HG03457 (cell line): ENCODE results near the gene CHGA.

Experiments
- ATAC-seq: cut with Tn5 transposase; IDR thresholded peaks from one replicate; pipeline ENCODE4 v1.9.1; 2021; ENCODE audit warnings: moderate number of reproducible peaks; ENCODE audit not compliant: unreplicated experiment

Gene CHGA

DNA sequence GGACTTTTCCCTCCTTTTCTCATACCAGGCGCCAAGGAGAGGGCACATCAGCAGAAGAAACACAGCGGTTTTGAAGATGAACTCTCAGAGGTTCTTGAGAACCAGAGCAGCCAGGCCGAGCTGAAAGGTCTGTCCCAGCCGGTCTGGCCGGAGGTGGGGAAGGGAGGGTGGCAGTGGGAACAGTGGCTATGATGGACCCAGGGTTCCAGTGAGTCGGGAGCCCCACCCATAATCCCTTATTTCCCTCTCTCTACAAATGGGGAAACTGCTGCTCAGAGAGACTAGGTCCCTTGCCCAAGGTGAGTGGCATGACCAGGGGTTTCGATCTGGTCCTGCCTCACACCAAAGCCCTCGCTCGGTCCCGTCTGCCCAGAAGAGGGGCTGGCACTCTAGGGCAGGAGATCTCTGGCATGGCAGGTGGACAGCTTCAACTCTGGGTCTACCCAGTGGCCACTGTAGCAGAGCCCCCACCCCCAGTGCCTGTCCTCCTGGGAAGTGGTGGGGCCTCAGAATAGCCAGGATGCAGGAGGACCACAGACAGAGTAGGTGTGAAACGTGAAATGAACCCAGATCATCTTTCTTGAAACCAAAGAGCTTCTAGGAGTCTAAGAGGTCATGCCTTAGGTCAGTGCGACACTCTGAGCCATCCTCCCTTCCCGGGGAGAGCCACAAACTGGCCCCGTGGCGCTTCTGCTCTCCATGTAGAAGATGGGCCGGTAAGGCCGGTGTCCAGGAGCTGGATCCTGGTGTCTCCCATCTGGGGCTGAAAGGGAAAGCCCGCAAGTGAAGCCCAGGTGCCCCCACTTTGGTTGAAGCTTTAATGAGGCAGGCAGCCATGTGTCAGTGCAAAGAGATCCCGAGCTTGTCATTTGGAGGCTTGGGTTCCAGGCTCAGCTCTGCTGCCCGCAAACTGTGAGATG lies 7.0 kb downstream of the CHGA start:
- no peak for ATAC-seq

DNA sequence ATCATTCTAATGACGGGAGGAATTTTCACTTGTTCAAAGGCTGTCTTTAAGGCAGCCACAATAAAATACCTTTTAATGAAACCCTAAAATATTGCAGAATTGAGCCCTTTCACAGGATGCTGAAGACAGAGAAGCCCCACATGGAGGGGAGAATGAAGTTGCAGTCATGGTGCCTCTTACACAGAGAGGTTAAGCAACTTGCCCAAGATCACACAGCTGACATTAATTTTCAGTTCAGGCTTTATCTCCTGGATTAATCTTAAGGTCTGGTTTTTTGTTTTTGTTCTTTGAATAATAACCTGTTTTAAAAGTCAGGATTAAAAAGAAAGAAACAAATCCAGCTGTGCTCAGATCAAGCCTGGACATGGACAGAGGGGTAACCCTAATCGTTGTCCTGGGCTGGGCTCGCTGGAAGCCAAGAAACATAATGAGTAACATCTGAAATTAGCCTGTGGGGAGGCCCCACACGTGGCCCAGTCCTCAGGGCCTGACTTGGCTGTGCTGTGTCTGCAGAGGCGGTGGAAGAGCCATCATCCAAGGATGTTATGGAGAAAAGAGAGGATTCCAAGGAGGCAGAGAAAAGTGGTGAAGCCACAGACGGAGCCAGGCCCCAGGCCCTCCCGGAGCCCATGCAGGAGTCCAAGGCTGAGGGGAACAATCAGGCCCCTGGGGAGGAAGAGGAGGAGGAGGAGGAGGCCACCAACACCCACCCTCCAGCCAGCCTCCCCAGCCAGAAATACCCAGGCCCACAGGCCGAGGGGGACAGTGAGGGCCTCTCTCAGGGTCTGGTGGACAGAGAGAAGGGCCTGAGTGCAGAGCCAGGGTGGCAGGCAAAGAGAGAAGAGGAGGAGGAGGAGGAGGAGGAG lies 8.0 kb downstream of the CHGA start:
- ATAC-seq: no peak

DNA sequence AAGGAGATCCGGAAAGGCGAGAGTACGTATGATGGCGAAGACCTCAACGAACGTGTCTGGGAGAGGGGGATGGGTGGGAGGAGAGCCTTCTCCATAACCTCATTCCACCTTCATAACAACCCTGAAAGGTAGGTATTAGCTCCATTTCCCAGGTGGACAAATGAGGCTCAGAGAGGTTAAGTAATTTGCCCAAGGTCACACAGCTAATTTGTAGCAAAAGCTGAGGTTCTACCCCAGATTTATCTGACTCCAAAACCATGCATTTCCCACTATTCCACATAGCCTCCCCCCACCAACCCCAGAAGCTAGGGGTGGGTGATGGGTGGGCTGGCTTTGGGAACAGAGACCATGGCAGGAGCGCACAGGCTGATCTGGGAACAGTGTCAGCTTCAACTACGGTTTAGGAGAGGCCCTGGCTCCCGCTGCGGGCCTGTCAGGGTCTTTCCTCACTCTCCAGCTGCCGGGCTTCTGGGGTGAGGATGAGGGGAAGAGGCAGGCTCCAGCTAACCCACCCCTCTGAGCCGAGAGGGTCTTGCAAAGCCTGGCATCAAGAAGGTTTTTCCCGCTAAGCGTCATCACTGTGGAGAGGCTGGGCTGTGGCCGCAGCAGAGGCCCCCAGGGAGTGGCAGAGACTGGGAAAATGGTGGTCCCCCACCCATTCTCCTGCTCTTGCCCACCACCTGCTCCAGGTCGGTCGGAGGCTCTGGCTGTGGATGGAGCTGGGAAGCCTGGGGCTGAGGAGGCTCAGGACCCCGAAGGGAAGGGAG lies 8.9 kb downstream of the CHGA start:
- ATAC-seq: no peak

DNA sequence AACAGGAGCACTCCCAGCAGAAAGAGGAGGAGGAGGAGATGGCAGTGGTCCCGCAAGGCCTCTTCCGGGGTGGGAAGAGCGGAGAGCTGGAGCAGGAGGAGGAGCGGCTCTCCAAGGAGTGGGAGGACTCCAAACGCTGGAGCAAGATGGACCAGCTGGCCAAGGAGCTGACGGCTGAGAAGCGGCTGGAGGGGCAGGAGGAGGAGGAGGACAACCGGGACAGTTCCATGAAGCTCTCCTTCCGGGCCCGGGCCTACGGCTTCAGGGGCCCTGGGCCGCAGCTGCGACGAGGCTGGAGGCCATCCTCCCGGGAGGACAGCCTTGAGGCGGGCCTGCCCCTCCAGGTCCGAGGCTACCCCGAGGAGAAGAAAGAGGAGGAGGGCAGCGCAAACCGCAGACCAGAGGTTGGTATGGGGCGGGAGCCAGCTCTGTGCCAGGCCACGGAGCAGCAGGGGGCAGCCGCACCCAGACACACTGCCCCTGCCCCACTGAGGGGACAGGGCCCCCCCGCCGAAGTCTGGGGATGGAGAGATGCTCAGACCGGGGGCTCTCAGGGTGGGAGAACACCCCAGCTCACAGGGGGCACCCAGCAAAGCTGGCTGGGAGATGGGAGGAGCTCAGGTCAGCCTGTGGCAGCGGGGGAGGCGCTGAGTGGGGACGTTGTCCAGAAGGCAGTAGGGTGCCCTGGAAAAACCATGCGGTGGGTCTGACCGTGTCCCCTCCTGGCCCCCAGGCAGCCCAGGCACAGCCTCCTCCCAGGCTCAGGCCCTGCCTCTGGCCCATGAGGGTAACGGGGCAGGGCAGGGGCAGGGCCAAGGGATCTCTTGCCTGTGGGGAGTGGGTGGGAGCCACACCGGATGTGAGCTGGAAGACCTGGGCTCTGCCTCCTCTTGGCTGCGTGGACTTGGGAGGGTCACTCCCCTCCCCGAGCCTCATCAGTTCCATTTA lies 9.8 kb downstream of the CHGA start:
- ATAC-seq: no peak

DNA sequence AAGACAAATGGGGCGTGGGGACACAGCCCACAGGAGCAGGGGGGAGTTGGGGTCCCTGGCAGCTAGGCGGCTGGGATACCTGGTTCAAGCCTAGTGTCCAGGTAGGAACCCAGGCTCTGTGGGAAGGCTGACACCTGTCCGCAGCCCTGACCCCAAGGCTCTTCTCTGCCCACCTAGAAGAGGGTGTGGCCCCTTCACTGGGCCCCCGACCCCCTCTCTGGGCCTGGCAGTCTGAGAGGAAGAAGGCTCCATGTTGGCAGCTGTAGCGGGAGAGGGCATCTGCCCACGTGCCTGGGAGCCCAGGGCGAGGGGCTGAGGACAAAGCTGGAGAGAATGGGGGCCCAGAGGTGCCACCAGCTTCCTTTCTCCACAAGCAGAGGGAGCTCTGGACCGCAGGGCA lies 10.5 kb downstream of the CHGA start:
- ATAC-seq: no peak

DNA sequence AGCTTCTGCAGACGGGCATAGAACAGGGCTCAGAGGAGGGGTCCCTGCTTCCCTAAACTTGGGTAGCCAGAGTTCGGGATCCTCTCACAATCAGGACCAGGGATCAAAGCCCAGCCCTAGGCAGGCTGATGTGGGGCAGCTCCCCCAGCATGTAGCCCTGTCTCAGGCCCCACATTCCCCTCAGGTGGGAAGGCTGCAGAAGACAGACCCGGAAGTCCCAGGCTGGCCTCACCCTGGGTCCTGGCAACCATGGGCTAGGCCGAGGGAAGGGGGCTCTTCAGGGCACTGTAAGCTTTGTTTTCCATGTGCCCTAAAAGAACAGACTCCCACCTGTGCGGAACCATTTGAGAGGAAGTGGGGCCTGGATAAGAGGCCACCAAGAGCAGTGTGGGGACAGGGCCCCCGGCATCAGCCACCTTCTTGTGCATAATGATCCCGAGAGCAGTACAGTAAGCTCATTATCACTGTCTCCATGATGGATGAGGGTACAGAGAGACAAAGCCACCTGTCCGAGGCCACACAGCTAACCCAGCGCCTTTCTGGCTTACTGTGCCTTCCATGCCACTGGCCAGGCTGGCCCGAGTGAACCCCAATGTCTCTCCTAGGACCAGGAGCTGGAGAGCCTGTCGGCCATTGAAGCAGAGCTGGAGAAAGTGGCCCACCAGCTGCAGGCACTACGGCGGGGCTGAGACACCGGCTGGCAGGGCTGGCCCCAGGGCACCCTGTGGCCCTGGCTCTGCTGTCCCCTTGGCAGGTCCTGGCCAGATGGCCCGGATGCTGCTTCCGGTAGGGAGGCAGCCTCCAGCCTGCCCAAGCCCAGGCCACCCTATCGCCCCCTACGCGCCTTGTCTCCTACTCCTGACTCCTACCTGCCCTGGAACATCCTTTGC lies 11.5 kb downstream of the CHGA start:
- ATAC-seq: no peak

DNA sequence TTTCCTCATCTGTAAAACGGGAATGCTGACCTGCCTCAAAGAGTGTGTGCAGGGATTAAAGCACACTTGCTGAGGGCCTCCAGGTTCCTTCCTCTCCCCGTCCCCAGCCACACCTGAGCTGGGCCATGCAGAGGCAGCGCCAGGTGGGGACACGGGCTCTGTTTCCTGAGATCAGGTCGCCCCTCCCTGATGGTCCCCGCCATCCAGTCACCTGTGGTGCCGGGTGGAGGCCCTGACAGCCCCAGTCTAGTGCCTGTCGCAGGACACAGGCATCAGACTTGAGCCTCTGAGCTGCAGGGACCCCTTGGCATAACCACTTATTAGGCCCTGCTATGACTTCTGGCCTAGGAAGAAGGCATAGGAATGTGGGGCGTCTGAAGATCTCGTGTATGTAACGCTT lies 12.5 kb downstream of the CHGA start:
- ATAC-seq: no peak

DNA sequence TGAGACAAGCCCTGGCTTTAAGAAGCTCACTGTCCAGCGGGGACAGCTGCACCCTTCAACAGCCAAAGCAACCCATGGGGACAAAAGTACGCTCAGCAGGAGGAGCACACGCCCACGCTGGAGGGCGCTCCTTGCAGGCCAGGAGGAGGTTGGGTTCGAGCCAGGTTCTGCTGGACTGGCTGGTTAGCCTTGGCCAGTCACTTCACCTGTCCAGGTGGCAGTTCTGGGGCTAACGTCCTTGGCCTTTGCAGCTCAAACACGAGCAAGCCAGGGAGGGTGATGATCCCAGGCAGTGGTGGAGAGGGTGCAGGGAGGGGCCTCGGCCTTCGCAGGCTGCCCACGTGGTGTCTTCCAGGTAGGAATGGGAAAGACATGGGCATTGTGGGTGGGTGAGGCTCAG lies 13.1 kb downstream of the CHGA start:
- no peak for ATAC-seq

DNA sequence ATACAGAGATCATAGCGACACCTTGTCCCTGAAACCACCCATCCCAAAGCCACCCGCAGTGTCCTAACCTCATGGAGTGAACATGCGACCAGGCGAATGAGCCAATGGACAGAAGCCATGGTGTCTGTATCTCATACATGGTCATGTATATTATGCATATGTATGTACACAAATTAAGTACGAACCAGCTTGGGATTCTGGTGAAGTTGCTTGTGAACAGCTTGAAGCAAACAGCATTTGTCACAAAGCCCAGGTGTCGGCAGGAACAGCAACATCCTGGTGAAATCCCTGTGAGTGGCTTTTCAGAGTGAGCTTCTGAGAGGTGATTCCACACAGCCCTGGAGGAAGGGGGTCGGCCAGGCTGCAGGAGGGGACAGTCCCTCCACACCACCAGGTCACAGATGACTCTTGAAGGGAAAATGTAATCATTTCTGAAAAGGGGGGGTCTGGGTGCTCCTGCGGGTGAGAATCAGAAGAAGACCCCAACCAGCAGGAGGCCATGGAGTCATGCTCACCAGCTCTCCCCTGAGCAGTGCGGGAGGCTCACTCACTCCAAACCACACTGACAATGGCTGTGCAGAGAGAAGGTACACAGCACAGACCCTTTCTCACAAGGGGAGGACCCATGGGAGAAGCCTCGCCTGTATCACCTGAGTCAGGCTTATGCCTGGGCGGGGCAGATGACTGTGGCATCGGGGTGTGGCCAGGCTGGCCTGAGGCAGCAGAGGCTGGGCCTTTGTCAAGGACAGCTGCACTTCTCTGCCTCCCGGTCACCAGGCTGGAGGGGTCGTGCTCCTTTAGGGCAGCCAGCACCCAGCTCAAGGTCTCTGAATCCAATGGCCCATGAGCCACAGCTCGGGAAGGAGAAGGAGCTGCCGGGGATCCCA lies 14.3 kb downstream of the CHGA start:
- ATAC-seq: no peak

DNA sequence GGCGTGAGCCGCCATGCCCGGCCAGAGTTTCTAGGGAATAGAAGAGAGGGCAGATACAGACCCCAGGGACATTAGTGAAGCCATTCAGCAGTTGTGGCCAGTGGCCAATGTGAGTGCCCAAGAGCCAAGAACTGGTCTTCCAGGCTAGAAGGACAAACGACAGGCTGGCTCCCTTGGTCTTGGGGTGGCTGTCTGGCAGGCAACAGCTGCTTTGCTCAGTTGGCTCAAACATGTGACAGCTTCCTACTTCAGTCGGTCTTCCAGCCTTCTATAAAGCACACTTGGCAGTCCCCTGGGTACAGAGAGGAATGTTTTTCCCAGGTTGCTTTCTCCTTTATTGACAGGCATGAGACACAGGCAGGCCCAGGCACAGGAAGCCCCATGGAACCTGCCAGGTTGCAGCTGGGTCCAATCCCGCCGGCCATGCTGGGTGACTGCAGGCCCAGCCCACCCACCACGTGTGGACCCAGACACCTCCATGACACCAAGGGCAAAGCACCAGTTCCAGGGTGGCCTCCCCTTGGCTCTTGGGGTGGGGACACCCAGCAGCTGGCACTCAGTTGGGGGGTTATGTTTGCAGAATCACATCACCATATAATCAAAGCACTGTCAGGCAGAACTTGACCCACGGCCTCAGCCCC lies 15.4 kb downstream of the CHGA start:
- no peak for ATAC-seq

DNA sequence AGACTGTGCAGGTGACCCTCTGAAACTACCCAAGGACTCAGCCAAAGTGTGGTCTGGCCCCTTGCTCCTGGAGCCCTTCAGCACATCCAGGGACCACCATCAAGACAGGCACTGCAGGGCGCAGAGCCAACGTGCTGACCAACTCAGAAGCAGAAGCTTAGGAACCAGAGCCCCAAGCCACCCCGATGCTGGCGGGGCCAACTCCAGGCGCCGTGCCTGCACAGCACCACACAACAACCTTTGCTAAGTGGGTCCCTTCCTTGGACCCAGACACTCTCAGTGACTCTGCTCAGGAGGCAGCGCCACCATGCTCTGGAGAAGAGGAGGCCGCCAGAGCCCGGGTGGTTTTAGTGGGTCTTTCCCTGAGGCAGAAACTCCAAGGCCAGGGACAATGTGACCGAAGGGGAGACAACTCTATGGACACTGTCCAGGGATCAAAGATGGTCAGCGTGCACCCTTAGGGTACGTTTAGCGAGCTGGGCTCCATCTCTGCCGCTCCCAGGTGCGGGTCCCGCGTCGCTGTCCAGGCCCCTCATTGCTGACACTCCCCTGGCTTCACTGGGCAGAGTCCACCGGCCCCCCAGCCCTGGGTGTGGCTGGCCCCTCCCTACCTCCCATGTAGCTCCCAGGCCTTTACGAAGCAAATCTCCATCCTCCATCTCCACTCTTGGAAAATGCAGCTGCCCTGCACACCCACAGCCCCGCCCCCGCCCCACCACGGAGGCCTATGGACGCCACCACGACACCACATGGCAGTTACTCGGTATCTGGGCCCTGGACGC lies 16.1 kb downstream of the CHGA start:
- ATAC-seq: no peak

DNA sequence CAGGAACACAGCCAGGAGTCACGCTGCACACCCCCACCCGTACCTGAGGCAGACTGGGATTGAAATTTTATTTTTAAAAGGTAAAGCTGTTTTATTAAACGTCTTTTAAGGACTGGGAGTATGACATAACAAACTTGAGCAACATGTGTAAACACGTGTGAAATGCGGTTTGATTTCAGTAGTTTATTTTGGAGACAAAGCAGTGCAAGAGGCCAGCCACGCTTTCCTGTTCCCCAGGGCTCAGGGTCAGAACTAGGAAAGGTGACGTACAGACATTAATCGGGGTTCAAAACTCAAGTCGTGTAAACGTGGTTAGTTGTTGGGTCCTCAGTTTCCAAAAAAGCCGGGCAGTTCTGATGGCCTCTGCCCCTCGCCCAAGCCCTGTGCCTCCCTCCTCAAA lies 16.7 kb downstream of the CHGA start:
- no peak for ATAC-seq

DNA sequence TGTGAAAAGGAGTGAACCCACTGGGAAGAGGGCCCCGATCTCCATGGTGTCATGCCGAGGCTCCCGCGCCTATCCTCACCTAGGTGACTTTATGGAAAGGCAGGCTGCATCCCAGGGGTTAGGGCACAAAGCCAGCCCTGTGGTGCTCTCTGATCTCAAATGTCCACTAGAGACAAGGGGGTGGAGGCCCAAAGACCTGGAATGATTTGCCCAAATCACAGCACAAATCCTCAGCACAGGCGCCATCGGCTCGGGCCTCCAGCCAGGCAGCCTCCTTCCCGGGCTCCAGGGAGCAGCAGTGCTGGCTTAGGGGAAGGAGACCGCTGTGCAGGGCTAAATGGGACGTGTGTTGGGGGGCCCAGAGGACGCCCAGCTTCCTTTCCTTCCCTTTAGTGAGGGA lies 17.6 kb downstream of the CHGA start:
- no peak for ATAC-seq

DNA sequence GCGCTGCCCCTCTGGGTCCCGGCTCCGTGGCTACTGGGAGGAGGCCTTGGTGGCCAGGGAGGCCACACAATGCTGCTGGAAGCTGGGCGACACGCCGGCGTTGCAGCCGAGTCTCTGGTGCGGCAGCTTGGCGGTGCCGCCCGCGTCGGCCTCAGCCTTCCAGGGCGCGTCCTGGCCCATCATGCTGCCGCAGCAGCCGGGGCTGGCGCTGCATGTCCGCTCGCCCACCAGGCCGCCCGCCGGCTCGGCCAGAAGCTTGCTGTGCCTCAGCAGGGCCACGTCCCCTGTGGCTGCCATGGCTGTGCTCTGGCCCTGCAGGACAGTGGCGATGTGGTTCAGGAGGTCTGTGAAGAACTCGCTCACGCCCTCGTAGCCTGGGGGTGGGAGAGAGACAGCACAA lies 18.6 kb downstream of the CHGA start:
- ATAC-seq: no peak

DNA sequence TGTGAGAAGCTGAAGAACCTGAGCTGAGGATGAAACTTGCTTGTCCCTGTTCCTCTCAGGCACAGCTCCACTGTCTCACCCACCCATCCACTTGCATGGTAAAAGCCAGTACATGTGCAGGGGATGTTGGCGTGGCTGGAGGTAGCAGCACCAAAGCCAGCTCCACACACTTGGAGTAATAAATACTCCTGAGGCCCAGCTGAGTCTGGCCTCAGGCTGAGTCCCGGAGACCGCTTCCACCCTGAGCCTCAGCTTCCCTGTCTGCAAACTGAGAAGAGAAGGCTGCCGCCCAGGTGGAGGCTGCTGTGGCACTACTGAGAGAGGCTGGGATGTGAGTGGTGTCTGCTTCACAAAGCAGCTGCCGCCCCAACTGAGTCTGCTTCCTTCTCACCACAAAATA lies 19.2 kb downstream of the CHGA start:
- no peak for ATAC-seq

DNA sequence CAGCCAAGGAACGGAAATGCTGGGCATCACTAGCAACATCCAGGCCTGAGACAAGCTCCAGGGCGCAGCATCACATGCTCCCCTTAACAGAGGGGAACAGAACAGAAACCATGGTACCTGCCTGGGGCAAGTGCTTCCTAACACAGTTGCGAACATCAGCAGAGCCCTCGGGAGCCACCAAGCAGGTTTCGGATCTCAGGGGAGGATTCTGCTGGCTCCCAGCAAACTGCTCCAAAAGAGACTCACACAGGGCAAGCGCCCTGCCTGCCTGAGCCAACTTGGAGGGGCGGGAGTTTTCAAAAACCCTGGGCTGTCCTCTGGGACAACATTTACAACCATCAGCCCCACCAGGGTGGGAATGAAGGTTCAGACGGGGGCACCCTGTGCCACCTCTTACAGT lies 19.6 kb downstream of the CHGA start:
- no peak for ATAC-seq
